GM12872 (cell line): Measurements from ENCODE around the gene FAM76A.

ENCODE experiments used
- CTCF ChIP-seq: IDR thresholded peaks from 3 replicates; pipeline ENCODE4 v1.5.1; 2011; ENCODE audit warnings: low read depth, mild to moderate bottlenecking, low read length, moderate library complexity; ENCODE audit not compliant: insufficient read depth

FAM76A gene

DNA sequence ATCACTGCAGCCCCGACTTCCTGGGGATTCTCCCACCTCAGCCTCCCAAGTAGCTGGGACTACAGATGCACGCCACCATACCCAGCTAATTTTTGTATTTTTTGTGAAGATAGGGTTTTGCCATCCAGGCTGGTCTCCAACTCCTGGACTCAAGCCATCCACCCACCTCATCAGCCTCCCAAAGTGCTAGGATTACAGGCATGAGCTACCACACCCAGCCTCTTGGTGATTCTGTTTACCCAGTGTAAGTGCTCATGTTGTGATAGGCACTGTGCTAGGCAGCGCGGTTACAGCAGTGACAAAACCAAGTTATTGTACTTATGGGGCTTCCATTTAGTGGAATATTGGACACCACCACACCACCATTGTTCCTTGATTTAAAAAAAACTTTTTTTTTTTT lies 37.6 kb downstream of the FAM76A start:
- no peak for TF ChIP-seq CTCF

DNA sequence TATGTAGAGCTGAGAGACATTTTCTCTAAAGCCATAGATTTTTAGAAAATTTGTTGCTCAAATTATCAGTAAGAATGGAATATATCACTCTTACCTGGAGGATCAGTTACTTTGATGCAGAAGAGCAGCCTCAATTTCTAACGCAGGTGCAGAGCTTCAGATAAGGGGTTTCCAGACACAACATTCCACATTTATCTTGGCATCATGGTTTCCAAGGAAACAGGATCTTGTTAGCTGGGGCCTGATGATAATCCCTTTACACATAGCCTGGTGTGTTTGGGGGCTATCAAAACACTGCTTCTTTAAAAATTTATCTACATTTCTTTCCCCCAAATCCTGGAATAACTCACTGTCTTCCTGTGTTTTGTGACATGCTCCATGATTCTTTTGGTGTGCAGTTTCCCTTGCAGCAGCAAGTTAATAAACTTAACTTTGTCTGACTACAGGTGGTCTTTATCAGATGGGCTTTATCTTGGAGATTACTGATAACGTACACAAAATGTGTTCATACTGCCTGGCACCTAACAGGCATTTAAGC lies 44.6 kb downstream of the FAM76A start:
- no peak for TF ChIP-seq CTCF

DNA sequence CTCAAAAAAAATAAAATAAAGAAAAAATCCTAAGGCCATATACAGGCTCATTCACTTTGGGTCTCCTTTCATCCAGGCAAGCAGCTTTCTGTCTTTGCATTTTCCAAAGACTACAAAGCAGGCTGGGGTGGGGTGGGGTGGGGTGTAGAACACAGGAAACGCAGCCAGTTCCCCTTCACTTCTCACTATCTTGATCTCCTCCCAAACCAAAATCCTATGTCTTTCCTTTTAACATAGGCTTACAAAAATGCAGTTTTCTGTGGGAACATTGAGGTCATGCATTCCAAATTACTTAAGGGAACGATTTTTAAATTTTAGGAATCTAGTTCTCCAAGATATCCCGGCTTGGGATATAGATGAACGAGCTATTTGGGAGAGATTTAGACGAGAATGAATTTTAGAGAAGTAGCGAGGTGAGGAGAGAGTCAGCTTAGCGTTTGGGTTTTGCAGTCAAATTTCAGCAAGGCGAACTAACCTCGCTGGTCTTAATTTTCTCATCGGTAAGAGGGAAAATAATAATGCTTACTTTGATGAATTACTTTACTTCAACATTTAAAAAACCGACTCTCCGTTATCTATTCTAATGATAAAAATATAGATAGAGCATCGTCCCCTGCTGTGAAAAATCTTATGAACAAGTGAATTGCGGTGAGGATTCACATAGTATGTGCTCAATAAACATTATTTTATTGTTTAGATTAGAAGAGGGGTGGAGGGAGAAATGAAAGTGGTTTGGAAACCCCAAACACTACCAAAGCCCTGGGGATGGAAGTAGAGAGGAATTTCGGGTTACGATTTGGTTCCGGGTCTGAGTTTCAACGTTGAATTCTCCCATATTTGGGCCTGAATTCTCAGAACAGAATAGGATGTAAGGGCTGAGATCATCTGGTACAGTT lies 46.5 kb downstream of the FAM76A start:
- TF ChIP-seq CTCF: no peak

GRCh38 chr1:27772932-27773825 lies 47.4 kb downstream of the FAM76A start, which contains the start of gene STX12:
TSS of gene STX12 (plus strand) at chr1:27773219. CDS start at chr1:27773308, 89 bp downstream.
- no peak for TF ChIP-seq CTCF

GRCh38 chr1:27773826-27774445 lies 48.2 kb downstream of the FAM76A start:
- TF ChIP-seq CTCF: no peak

- TF ChIP-seq CTCF: no peak
Observed at GRCh38 chr1:27774654-27775053, 48.9 kb downstream of the FAM76A start.

DNA sequence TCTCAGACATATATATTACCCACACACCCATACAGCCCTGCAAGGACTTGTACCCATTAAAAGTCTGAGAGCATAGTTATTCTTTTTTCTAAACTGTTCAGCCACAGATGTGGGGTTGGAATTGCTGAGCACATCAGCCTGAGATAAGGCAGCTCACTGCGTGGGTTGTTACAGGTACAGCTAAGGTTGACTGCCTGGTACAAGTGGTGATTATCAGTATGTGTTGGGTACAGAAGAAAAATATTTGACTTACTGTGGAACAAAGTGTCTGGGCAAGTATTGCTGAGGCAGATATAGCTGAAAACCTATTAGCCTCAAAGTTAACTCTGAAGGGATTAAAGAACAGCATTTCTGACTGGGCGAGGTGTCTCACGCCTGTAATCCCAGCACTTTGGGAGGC lies 52.3 kb downstream of the FAM76A start:
- TF ChIP-seq CTCF: no peak
